ENCODE measurements around the gene CPVL.

CPVL gene

GRCh38 chr7:29005406-29005805, 140.9 kb downstream of the CPVL start:
- H3K27ac ChIP-seq: no peak overlapping the region
- no peak for TF ChIP-seq CTCF (conservative IDR thresholded peaks at IDR 0.05)

GRCh38 chr7:29003703-29004102, 142.6 kb downstream of the CPVL start:
- no peak overlapping the region for H3K27ac ChIP-seq
- TF ChIP-seq CTCF (conservative IDR thresholded peaks at IDR 0.05): no peak

- no peak for TF ChIP-seq CTCF (conservative IDR thresholded peaks at IDR 0.05)
- H3K27ac ChIP-seq: no peak overlapping the region
These were observed 145.6 kb downstream of the CPVL start for GRCh38 chr7:29000717-29001076.

- no peak for TF ChIP-seq CTCF (conservative IDR thresholded peaks at IDR 0.05)
- H3K27ac ChIP-seq: no peak overlapping the region
These were observed 146.2 kb downstream of the CPVL start for GRCh38 chr7:28999895-29000716.

GRCh38 chr7:28999427-28999826, 146.9 kb downstream of the CPVL start:
- H3K27ac ChIP-seq: no peak overlapping the region
- no peak for TF ChIP-seq CTCF (conservative IDR thresholded peaks at IDR 0.05)

GRCh38 chr7:28998105-28998504, 148.2 kb downstream of the CPVL start:
- no peak for TF ChIP-seq CTCF (conservative IDR thresholded peaks at IDR 0.05)
- H3K27ac ChIP-seq: no peak overlapping the region

GRCh38 chr7:28996836-28997235, 149.5 kb downstream of the CPVL start:
- H3K27ac ChIP-seq: no peak overlapping the region
- TF ChIP-seq CTCF (conservative IDR thresholded peaks at IDR 0.05): no peak

Data from VCaP (cell line).